Right ventricle myocardium superior (tissue), 1 donor: Measurements from ENCODE around the gene MYO7B. TPM values are rescaled to one million over a fixed set of nuclear protein-coding genes. Genes with fewer than 3 reads are reported as not detected.

Experiments
- ATAC-seq: fragments of 200-7000 bp; cut with Tn5 transposase; one replicate; pipeline ENCODE4 v1.9.1; 2020; ENCODE audit warnings: mild to moderate bottlenecking; ENCODE audit not compliant: poor library complexity
- DNase-seq: peaks from one replicate; pipeline ENCODE4 v3.0.0-alpha.2; 2020
- intact Hi-C: fragments of 100-400 bp; cut with DNase I; formaldehyde crosslinking; loops from one replicate; pipeline ENCODE4 v1.11.2; 2022
- total RNA-seq: library from RNA; stranded (reverse); fragmentation: NEBNext Ultra II Directional; extraction: Animal tissue kit (Norgen Biotek cat#: 25700); gene quantifications from one replicate; pipeline ENCODE4 v1.2.1, GENCODE V29; 2021
- donor health status: DM: no; HTN: yes; CAD: no; lungs with severe emphysema.

Gene MYO7B
- total RNA-seq, 1 donor from 2014 or later = 0.32 TPM

DNA sequence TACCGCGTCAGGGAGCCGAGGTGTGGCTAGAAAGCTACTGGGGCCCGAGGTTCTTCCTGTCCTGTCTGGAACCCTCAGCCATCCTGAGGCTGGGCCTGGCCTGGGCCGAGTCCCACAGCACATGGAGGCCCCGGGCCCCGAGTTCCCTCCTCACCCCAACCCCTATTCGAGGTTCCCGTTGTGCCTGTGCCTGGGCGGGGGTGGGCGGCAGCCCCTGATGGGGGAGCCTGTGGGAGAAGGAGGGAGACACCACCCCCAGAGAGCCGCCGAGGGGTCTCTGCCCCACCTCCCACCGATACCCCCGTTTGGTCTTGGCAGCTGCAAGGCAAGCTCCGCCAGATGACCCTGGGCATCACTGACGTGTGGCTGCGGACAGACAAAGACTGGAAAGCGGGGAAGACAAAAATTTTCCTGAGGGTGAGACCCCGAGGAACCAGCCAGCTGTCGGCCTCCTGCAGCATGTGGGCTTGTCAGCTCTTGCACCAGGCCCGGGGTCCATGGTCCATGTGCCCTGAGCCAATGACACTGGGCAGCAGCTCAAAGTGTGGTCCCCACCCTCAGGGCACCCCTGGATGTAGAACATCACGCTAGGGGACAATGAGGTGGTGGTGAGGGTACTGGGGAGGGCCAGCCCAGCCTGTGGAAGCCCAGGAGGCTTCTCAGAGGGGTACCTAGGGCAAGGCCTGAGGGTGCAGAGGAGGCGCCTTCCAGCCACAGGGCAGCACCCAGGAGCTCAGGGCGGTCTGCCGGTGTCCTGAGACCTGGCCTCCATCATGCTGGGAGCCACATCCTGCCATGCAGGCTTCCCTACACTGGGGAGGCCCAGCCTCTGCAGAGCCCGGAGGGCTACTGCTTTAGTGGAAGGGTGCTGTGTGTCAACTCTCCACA lies 58.0 kb downstream of the MYO7B start:
- ATAC-seq (no peak), DNase-seq (no peak)
- intact Hi-C loops = loop anchor here (10.0 kb wide), 1 partner anchor 101 kb away; no protein-coding TSS in a partner anchor

DNA sequence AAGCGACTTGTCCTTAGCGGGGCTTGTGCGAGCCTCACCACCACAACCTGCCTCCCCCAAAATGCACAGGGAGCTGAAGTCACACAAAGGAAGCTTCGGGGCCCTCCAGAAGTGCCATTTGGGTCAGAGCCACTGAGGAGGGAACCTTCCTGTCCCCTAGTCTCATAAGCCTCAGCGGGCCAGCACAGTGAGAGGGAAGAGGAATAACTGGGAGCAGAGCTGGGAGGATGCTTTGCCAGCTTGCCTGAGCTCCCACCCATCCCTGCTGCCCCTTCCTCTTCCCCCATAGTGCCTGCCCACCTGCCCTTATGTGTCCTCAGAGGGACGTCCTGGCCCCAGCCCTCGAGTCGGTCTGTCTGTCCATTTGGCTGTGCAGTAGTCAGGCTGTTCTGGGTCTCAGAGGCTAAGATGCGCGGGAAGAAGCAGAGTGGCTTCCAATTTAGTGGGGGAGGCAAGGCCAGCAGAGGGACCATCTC lies 58.7 kb downstream of the MYO7B start:
- intact Hi-C loops = loop anchor here (10.0 kb wide), 1 partner anchor 101 kb away; no protein-coding TSS in a partner anchor
- DNase-seq (no peak), ATAC-seq (no peak)

DNA sequence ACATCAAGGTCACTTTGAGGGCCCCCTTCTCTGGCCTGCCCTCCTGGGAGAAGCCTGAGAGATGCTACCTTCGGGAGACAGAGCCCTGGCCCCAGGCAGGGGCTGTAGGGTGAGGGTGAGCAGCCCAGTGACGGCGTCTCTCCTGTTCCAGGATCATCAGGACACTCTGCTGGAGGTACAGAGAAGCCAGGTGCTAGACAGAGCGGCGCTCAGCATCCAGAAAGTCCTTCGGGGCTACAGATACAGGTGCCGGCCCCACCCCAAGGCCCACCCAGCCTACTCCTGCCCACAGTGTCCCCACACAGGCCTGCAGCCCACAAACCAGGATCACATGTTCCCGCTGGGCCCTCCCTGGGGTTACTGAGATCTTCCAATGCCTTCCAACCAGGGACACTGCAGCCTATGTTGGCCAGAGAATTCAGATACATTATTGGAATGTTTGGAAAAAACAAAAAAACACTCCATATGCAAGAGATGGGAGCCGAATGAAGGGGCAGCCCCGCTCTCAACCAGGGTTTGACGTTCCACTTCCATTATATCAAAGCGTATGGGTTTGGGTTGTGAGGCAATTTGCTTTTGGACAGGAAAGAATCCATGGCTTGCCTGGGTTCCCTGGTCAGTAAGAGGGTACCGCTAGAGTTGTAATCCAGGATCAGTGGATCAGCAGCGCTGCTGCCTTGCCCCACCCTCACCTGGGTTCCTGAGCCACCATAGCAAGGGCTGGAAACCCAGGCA lies 61.0 kb downstream of the MYO7B start:
- intact Hi-C loops = loop anchor here (10.0 kb wide), 1 partner anchor 98 kb away; no protein-coding TSS in a partner anchor
- ATAC-seq (no peak), DNase-seq (no peak)

DNA sequence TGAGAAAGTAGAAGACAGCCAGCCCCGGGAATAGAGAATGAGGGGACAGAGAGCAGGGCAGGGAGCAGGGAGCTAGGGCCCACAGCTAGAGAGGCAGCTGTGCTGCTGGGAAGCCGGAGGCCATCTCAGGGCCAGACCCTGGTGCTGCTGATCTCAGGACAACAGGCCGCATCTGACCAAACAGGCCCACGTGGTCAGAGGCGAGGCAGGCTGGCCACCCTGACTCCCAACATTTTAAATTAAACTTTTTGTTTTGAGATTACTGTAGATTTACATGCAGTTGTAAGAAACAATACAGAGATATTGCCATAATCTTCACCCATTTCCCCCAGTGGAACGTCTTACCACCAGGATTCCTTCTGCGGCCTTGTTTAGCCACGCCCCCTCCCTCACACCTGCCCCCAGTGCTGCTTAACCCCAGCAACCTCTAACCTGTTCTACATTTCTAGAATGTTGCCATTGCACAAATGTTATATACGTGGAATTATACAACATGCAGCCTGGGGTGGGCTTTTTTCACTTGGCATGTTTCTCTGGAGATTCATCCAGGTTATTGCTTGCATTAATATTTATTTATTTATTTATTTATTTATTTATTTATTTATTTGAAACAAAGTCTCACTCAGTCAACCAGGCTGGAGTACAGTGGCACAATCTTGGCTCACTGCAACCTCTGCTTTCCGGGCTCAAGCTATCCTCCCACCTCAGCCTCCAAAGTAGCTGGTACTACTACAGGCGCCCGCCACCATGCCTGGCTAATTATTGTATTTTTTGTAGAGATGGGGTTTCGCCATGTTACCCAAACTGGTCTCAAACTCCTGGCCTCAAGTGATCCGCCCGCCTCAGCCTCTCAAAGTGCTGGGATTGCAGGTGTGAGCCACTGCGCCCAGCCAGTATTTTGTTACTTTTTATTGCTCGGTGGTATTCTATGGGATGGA lies 61.8 kb downstream of the MYO7B start:
- ATAC-seq = no peak
- no peak for DNase-seq
- intact Hi-C loops = loop anchor here (10.0 kb wide), 1 partner anchor 97 kb away; no protein-coding TSS in a partner anchor

DNA sequence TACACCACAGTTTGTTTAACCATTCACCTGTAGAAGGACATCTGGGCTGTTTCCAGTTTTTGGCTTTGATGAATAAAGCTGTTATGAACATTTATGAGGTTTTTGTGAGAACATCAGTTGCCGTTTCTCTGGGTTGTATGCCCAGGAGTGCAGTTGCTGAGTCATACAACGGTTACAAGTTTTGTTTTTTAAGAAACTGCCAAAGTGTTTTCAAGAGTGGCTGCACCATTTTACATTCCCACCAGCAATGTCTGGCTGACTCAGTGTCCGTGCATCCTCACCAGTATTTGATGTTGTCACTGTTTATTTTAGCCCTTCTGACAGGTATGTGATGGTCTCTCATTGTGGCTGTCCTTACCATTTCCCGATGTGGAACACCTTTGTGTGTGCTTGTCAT lies 62.5 kb downstream of the MYO7B start:
- ATAC-seq (no peak), DNase-seq (no peak)
- intact Hi-C loops = loop anchor here (10.0 kb wide), 1 partner anchor 97 kb away; no protein-coding TSS in a partner anchor

DNA sequence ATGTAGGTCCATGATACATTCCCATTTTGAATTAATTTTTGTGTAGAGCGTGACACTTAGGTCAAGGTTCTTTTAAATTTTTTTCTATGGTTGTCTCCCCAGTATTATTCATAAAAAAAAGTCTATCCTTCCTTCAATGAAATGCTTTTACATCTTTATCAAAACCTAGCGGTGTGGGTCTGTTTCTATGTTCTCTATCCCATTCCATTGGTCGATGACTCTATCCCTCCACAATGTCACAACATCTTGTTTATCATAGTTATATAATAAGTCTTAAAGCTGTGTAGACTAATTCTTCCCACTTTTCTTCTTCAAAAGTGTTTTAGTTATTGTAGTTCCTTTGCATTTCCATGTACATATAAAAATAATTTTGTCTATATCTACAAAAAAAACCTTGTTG lies 63.2 kb downstream of the MYO7B start:
- DNase-seq (no peak), ATAC-seq (no peak)
- intact Hi-C loops = loop anchor here (10.0 kb wide), 1 partner anchor 96 kb away; no protein-coding TSS in a partner anchor

DNA sequence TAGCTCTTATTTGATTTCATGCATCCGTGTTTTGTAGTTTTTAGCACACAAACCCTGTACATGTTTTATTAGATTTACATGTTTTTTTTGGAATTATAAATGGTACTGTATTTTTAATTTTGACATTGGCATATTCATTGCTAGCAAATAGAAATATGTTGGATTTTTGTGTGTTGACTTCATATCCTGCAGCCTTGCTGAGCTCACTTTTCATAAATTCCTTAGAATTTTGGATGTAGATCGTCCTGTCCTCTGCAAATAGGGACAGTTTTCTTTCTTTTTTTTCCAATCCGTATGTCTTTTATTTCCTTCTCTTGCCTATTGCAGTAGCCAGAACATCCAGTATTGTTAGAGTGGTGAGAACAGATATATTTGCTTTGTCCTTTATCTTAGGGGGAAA lies 63.7 kb downstream of the MYO7B start:
- DNase-seq (no peak), ATAC-seq (no peak)
- intact Hi-C loops = loop anchor here (10.0 kb wide), 1 partner anchor 96 kb away; no protein-coding TSS in a partner anchor

DNA sequence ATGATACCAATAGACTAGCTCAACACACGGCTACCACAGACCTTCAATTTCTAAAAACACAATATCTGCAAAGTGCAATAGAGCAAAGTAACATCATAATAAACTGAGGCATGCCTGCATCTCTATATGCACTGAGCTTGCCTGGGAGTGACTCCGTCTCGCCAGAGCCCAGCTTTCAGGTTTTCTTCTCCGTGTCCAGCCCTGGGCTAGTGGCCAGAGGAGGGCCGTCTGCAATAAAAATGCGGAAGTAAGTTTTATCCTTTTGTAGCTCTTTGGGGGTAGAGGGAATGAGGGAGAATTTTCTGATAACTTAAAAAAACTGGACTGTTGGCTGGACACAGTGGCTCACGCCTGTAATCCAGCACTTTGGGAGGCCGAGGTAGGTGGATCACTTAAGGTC lies 69.5 kb downstream of the MYO7B start:
- ATAC-seq = no peak
- intact Hi-C loops = no loop called here
- DNase-seq = no peak

DNA sequence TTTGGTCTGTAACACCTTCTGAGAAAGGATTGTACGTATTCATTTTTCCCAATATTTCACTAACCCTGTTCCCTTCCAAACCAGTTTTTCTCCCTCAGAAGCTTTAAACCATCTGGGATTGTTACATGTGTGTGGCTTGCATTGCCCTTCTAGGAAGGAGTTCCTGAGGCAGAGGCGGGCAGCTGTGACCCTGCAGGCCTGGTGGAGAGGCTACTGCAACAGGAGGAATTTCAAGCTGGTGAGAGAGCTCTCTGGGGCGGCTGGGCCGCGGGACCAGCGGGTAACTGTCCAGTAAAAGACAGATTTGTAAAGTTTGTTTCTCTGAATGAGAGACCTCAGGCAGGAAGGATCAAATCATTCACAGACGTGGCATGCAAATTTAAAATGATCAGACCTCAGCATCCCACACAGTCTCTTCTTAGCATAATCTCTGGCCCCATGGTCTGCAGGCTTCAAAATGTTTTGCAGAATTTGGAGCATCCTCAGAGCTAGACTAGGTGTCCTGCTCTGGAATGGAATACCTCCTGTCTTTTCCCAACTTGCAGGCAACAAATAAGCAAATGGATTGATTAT lies 70.3 kb downstream of the MYO7B start:
- intact Hi-C loops = no loop called here
- ATAC-seq (no peak), DNase-seq (no peak)

DNA sequence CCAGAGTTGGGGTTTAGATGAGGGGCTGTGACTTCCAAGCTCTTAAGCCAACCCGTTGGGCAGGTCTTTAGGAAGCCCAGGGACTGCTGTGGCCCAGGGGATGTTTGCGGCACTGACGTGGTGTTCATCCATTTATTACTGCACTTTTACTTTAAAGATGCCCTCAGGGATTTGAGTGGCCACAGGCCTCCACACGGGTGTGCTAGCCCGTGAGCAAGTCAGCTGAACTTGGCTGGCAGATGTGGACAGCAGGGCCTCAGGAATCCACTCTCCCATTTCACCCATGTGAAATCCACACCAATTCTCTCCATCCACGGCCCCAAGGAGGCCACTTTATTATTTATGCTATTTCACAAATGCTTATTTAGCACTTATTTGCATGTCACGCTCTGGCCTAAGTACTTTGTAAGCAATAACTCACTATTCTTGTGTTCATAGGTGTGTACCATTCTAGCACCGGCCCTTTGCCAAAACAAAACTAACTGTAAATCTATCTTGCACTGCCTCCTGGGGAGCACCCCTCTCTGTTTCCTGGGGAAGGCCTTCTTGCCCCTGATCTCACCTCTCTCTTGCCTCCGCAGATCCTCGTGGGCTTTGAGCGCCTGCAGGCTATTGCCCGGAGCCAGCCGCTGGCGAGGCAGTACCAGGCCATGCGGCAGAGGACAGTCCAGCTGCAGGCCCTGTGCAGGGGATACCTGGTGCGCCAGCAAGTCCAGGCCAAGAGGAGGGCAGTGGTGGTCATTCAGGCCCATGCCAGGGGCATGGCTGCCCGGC lies 71.3 kb downstream of the MYO7B start:
- DNase-seq (no peak), ATAC-seq (no peak)

DNA sequence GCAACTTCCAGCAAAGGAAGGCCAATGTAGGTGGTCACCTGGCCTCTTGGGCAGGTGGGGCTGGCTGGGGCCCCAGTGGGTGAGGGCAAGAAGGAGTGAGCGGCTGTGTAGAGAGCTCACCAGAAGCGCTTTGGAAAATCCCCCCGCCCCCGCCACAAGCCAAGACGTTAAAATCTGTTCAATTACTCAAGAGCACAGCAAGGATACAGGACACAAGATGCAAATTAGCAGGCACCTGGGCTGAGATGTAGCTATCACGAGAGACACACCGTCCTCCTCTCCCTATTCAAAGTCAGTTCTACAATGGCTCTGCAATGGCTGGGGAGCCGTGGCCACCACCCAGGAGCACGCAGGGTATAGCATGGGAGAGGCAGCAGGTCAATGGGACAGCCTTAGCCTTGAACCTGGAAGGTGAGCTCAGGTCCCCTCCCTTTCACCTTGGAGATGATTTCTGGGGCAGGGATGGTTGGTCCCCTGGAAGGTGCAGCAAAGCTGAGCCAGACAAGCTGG lies 72.0 kb downstream of the MYO7B start:
- no peak for ATAC-seq
- intact Hi-C loops = no loop called here
- no peak for DNase-seq

More for the DNA sequence above, 71.3 kb downstream of the MYO7B start:
- intact Hi-C loops = no loop called here

DNA sequence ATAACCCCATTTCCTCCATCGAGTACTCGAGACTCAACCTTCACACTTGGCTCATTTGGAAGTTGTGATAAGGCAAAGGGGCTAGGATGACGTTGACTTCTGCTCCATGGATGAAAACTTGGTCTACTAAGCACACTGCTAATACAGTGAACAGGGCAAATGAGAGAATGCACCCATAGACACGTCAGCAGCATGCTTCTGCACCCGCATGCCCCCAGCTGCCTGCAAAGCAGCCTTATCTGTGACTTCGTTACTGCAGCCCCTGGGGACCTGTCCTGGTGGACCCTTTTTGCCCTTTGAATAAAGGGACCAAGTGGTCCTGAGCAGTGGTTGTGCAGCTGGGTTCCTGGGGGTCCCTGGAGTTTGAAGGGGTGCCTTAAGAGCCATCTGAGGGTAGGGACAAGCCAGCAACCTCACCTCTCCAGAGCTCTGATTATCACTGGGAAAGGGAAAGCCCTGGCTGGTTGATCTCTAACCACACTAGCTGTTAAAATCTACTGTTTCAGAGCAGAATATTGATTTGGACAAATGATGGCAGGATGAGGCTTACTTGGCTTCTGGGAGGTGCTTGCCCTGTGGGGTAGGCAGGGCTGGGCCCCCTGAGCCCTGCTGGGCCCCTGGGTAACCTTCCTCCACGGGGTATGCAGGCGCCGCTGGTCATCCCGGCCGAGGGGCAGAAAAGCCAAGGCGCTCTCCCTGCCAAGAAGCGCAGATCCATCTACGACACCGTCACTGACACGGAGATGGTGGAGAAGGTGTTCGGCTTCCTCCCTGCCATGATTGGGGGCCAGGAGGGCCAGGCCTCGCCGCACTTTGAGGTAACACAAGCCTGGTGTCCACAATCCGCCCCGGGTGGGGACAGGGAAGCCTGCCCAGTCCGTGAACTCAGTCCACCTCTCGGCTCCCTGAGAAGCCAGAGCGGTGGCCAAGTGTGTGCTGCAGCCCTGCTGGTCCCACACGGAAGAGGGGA lies 72.9 kb downstream of the MYO7B start:
- DNase-seq (no peak), ATAC-seq (no peak)
- intact Hi-C loops = no loop called here

DNA sequence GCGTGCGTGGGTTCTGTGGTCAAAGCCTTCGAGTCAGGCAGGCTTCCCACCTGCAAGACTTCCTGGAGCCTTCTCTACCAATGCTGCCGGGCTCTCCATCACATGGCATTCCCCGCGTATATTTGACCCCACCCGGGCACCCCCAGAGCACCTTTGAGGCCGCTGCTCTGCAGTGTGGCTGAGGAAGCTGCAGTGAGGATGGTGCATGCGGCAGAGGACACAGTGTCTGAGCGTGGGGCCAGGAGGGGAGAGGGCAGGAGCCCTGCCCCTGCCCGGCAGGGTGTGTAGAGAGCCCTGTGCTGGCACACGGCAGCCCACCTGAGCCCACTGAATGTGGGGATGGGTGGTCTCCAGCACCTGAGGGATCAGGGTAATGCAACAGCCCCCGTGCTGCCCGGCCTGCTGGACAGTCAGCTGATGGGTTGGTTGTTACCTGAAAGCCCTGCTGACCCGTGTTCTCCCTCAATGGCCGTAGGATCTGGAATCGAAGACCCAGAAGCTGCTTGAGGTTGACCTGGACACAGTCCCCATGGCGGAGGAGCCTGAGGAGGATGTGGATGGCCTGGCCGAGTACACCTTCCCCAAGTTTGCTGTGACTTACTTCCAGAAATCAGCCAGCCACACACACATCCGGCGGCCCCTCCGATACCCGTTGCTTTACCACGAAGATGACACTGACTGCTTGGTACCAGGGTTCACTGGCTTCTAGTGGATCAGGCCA lies 73.7 kb downstream of the MYO7B start:
- no peak for ATAC-seq
- intact Hi-C loops = no loop called here
- no peak for DNase-seq

DNA sequence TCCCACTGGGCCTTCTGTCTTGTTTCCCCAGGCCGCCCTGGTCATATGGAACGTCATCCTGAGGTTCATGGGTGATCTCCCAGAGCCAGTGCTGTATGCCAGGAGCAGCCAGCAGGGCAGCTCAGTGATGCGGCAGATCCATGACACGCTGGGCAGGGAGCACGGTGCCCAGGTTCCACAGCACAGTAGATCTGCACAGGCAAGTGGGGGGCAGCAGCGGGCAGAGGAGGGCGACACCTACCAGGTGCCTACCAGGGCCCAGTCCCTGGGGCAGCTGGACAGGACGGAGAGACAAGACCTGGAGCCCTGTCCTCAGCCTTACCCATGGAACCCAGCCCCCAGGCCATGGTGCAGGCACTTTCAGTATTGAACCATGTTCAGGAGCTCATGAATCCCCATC lies 74.3 kb downstream of the MYO7B start:
- DNase-seq (no peak), ATAC-seq (no peak)
- intact Hi-C loops = no loop called here

DNA sequence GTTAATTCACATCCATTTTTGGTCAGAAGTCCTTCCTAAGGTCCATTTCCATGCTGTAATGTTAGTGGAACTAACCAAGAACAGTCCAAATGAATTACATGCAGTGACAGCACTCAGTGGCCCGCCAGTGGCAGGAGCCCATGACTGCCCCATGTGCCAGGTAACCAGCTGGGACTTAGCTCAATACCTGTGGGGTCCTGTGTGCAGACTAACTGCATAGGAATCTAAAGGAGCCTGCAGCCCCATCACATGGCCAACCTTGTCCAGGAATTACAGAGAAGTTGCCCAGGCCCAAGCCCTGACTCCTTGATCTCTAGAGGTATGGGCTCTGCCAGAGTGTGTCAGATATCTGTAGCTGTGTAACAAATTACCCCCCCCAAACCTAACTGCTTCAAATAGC lies 75.1 kb downstream of the MYO7B start:
- DNase-seq = no peak
- intact Hi-C loops = no loop called here
- no peak for ATAC-seq
